HT1080 (cell line): ENCODE data around the gene MAGI2. TPM values are rescaled to one million over a fixed set of nuclear protein-coding genes. Genes with fewer than 3 reads are reported as not detected.
A peak's percentile ranks its signal among the peaks of the same experiment; 100 is the strongest.

Experiments
- DNase-seq: peaks from one replicate; pipeline ENCODE4 v3.0.0-alpha.2; 2015; ENCODE audit warnings: low read depth
- polyA plus RNA-seq, 2 experiments: library from polyadenylated mRNA; depleted of rRNA; stranded (reverse); fragments of >200 nt; gene quantifications; 2 replicates each; pipeline ENCODE4 v1.2.3, GENCODE V29; 2015
- total RNA-seq: library from RNA; depleted of rRNA; stranded (reverse); fragments of >200 nt; shearing (Covaris generic); gene quantifications from 2 replicates; pipeline ENCODE4 v1.2.3, GENCODE V29; 2014; rRNA removed

Gene MAGI2
- total RNA-seq = 0.39 and 0.84 TPM in 2 replicates
- polyA plus RNA-seq (2015; cell fraction: cytosol; rRNA removed) = 0.67 and 0.73 TPM in 2 replicates
- polyA plus RNA-seq (2015; cell fraction: nucleus; rRNA removed) = 1.5 and 1.6 TPM in 2 replicates

- DNase-seq = peak; percentile 55
Measured at GRCh38 chr7:79453558-79454360, at the start of gene MAGI2. Gene MAGI2 (minus strand): TSS chr7:79453667. CDS start chr7:79453320, 347 bp downstream.

GRCh38 chr7:79502151-79502550 is 48.7 kb upstream of the MAGI2 start:
- DNase-seq = no peak

- DNase-seq = no peak
Measured at GRCh38 chr7:79500759-79501158, 47.3 kb upstream of the MAGI2 start.

- no peak for DNase-seq
Measured at GRCh38 chr7:79497728-79498127, 44.3 kb upstream of the MAGI2 start.

GRCh38 chr7:79495544-79496272 is 42.2 kb upstream of the MAGI2 start:
- DNase-seq = peak; percentile 49

DNA sequence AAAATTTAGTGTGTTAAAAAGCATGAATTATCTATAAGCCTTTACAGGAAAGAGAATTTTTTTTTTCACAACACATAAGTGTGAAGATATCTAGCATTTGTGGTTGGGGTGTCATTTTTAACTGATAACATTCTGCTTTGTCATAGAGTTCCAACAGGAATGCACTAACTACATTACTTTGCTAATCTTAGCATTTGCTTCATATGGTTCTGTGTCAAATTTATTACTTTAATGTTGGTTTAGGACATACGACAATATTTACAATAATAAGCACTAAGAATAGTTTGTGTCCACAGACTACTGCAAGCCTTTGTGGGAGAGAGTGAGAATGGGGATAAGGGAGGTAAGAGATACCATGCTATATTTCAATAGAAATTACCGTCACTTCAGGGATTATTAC is 40.6 kb upstream of the MAGI2 start:
- DNase-seq = no peak

GRCh38 chr7:79489371-79489770 is 35.9 kb upstream of the MAGI2 start:
- DNase-seq = no peak

GRCh38 chr7:79478386-79478785 is 24.9 kb upstream of the MAGI2 start:
- no peak for DNase-seq

DNA sequence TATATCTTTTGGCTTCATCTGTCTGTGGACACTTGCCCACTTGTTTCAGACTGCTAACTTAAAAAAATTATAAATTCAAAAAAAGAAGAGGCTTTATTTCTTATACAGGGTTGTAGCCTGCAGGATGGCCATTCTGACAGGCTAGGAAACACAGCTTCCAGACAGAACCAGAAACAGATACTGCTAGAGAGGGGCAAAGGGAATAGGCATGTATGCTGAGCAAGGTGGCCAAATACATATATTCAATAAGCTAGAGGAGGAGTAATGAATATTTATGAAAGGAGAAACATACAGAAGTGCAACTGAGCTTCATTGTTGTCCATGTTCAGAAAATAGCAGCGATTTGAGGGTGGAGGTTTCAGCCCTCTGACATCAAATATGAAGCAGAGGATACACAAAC is 22.0 kb upstream of the MAGI2 start:
- no peak for DNase-seq

- DNase-seq = no peak
Measured at GRCh38 chr7:79471699-79472098, 18.2 kb upstream of the MAGI2 start.

GRCh38 chr7:79471283-79471682 is 17.8 kb upstream of the MAGI2 start:
- DNase-seq = no peak

DNA sequence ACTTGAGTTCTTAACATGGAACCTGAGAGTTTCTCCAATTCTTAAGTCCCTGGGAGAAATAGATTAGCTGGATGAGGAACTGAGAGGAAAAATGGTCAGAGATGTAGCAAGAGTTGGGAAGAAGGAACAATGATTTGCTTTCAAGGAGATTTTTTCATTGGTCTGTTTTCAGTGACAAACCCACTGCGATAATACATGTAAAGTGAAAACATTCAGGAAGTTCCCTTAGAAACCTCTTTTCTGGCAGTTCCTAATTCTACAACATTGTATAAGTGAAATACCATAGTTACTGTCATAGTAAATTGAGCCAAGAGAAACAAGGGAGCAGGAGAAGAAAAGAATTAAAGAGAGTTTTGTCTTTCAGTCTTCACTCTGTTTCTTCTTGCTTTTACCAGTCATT is 12.1 kb upstream of the MAGI2 start:
- no peak for DNase-seq

DNA sequence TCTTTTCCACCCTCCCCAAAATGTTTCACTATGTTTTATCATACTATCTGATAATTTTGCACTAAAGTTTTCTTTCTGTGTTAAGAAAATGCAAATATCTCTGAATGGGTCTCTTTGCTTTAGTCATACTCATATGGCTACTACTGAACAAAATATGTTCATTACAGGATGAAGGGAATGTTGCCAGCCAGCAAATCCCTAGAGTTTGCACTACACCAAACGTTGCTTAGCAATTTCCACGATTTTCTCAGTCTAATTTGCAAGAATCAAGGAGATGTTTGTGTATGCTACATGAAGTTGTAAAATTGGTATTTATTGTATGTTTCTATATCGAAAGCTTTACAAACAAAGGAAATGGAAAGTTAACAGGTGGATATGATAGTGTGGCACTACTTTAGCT is 10.6 kb upstream of the MAGI2 start:
- no peak for DNase-seq

DNA sequence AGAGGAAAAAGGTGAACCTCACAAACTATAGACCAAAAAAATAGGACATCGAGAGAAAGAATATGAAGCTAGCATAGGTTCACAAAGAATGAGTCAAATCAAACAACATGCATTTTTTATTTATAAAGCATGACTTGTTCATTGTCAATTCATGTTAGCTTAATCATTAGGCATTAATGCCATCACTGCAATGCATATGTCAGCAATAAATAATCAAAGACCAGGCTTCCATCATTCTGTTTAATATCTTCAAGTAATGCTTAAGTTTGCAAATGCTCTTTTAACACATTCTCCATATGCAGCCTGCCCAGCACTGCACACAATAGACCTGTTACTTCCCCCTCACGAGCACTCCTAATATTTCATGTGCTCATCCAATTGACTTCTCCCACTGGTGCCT is 8.9 kb upstream of the MAGI2 start:
- no peak for DNase-seq

GRCh38 chr7:79461660-79462059 is 8.2 kb upstream of the MAGI2 start:
- DNase-seq = peak; percentile 78

- DNase-seq = no peak
Measured at GRCh38 chr7:79459381-79459780, 5.9 kb upstream of the MAGI2 start.

DNA sequence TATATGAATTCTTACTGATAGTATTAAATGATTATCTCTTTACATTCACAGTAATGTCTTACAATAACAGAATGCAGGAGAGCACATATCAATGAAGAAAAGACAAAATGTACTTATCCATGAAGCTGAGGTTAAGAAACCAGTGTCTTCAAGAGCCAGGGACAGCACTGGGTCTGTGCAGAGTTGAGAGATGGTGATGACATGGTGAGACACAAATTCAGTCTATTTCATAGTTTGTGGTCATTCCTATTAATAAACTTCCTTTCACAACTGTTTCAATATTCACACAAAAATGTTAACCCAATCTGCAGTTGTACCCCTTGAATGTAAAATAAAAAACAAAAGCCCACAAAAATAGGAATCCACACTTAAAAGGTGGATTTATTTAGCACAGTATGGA is 5.3 kb upstream of the MAGI2 start:
- no peak for DNase-seq

DNA sequence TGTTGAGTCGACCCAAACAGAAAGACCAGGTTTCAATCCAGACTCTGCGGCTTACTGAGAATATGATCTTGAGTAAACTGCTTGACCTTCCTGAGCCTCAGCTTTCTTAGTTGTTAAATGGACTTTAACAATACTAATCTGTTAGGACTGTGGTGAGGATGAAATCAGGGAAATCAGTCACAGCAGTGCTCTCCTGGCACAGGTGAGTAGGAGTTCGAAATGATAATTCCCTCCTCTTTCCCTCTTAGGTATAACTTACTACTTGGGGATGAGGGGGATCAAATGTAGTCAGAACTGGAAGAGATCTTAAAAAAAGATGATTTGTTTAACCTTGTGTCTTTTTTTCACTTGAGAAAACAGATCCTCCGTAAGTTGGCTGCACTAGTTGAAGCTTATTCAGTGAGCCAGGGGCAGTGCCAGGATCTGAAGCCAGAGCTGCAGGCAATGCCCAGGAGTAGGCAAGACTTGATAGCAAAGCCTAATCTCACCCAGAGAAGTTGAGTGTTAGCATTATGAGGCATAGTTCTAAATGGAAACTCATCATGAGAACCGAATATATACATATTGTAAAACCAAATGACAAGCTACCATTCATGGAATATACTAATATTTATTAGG is 1.8 kb upstream of the MAGI2 start:
- no peak for DNase-seq

DNA sequence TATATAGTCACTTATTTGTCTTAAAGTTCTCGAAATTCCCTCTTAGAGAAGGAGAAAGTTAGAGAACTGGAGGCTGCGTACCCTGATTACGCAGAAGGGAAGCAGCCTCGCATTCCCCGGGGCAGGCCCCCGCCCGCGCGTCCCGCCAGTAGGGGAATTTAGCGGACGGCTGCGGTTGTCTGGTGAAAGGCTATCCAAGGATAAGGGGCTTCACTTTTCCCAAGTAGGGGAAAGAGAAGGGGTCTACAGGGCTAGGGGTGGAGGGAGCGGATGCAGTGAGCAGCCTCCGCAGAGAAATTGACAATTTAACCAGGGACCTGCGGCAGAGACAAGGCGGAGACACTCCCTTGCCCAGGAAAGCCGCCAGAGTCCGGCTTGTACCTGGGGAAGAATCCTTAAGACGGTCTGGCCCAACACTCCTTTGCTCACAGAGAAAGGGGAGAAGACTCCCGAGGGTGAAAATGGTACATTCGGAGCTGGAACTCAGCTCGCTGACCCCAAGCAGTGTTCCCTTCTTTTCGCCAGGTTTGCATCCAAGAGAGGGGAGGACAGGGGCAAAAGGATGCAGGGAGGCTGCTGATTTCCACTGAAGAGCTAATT is 994 bp upstream of the MAGI2 start:
- DNase-seq = no peak

- no peak for DNase-seq
Measured at GRCh38 chr7:79453266-79453557, 255 bp downstream of the MAGI2 start.

- peak; percentile 11 for DNase-seq
Measured at GRCh38 chr7:79452495-79453265, 787 bp downstream of the MAGI2 start.
